Measurements from ENCODE around the gene RAB37. TPM values are rescaled to one million over a fixed set of nuclear protein-coding genes. Genes with fewer than 3 reads are reported as not detected.
A peak's percentile ranks its signal among the peaks of the same experiment; 100 is the strongest.

Gene RAB37
- total and polyA plus RNA-seq, 2 of the 13 experiments (the other 11 are each of a cell fraction or from before 2014, with no cell fraction given): 0.91 to 3.7 TPM

DNA sequence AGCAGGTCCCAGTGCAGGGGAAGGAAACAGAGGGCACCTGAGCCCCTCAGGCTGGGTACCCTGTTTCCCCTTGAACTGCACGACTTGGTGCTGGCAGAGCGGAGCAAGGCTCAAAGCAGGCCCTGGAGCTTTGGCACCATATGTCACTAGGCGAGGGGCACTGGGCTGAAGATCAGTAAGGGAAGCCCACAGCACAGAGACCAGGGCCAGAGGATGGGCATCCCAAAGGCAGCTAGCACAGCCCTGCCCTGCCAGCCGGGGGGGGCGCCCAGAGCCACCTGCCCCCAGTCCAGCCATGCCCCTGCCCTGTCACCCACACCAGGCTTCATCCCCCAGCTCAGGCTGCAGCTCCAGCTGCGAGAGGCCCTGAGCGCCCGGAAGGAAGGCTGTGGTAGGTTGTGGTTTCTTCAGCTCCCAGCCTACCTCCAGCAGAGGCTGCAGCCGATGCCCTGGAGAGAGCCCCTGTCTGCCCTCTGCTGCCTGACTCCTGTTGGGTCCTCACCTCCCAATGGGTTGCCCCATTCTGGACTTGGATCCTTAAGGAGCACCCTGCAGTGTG, 22.3 kb downstream of the RAB37 start (continued):
- TF ChIP-seq NR2F1 (CRISPR knock-in tag; IDR thresholded peaks at IDR 0.05): no peak
- TF ChIP-seq PHF20 (CRISPR knock-in tag; IDR thresholded peaks at IDR 0.05): no peak
- no peak for TF ChIP-seq ZNF292 (CRISPR knock-in tag; IDR thresholded peaks at IDR 0.05; ENCODE audit: borderline replicate concordance, low read depth)
- TF ChIP-seq SOX6 (IDR thresholded peaks at IDR 0.05): no peak
- 0 out of 2 replicates have a peak, but pooled peaks have one; percentile 11 for TF ChIP-seq SOX6 (CRISPR knock-in tag; IDR thresholded peaks at IDR 0.05)
- TF ChIP-seq RELA (CRISPR knock-in tag; IDR thresholded peaks at IDR 0.05): no peak
- peak; percentile 11 for TF ChIP-seq ASH2L (IDR thresholded peaks at IDR 0.05; ENCODE audit: insufficient read length, low read depth, low read length)
- no peak for TF ChIP-seq ZNF496 (CRISPR knock-in tag; IDR thresholded peaks at IDR 0.05; ENCODE audit: insufficient replicate concordance)
- TF ChIP-seq HOMEZ (CRISPR knock-in tag; IDR thresholded peaks at IDR 0.05; ENCODE audit: low read depth): no peak
- no peak for TF ChIP-seq HDAC1 (CRISPR knock-in tag; IDR thresholded peaks at IDR 0.05)
- no peak for TF ChIP-seq ZNF101 (CRISPR knock-in tag; IDR thresholded peaks at IDR 0.05; ENCODE audit: borderline replicate concordance, low read depth)
- TF ChIP-seq ZNF713 (CRISPR knock-in tag; IDR thresholded peaks at IDR 0.05): no peak
- no peak for TF ChIP-seq ZNF577 (CRISPR knock-in tag; IDR thresholded peaks at IDR 0.05; ENCODE audit: borderline replicate concordance, low read depth)
- no peak for TF ChIP-seq ZNF781 (CRISPR knock-in tag; IDR thresholded peaks at IDR 0.05; ENCODE audit: borderline replicate concordance, not compliant biosample characterization)
- no peak for TF ChIP-seq TP53 (CRISPR knock-in tag; conservative IDR thresholded peaks at IDR 0.05)
- TF ChIP-seq, protein P1, sequence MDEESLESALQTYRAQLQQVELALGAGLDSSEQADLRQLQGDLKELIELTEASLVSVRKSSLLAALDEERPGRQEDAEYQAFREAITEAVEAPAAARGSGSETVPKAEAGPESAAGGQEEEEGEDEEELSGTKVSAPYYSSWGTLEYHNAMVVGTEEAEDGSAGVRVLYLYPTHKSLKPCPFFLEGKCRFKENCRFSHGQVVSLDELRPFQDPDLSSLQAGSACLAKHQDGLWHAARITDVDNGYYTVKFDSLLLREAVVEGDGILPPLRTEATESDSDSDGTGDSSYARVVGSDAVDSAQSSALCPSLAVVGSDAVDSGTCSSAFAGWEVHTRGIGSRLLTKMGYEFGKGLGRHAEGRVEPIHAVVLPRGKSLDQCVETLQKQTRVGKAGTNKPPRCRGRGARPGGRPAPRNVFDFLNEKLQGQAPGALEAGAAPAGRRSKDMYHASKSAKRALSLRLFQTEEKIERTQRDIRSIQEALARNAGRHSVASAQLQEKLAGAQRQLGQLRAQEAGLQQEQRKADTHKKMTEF (CRISPR knock-in tag; IDR thresholded peaks at IDR 0.05): no peak
- TF ChIP-seq NFE2L2 (IDR thresholded peaks at IDR 0.05; ENCODE audit: low read length): no peak
- TF ChIP-seq HMG20A (CRISPR knock-in tag; IDR thresholded peaks at IDR 0.05; ENCODE audit: borderline replicate concordance): no peak
- no peak for TF ChIP-seq TBX3 (IDR thresholded peaks at IDR 0.05; ENCODE audit: borderline replicate concordance)
- TF ChIP-seq SCMH1 (CRISPR knock-in tag; IDR thresholded peaks at IDR 0.05; ENCODE audit: borderline replicate concordance): no peak
- TF ChIP-seq PRDM4 (CRISPR knock-in tag; IDR thresholded peaks at IDR 0.05; ENCODE audit: borderline replicate concordance): no peak
- no peak for TF ChIP-seq ZFP62 (CRISPR knock-in tag; IDR thresholded peaks at IDR 0.05)
- TF ChIP-seq EEA1 (CRISPR knock-in tag; IDR thresholded peaks at IDR 0.05; ENCODE audit: borderline replicate concordance): no peak
- TF ChIP-seq NBN (conservative IDR thresholded peaks at IDR 0.05): no peak
- no peak for TF ChIP-seq PAWR (CRISPR knock-in tag; IDR thresholded peaks at IDR 0.05; ENCODE audit: borderline replicate concordance)
- TF ChIP-seq, protein P2, sequence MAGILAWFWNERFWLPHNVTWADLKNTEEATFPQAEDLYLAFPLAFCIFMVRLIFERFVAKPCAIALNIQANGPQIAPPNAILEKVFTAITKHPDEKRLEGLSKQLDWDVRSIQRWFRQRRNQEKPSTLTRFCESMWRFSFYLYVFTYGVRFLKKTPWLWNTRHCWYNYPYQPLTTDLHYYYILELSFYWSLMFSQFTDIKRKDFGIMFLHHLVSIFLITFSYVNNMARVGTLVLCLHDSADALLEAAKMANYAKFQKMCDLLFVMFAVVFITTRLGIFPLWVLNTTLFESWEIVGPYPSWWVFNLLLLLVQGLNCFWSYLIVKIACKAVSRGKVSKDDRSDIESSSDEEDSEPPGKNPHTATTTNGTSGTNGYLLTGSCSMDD (CRISPR knock-in tag; IDR thresholded peaks at IDR 0.05): no peak

All from HepG2 (cell line).